ENCODE results near the gene MRTFA.

DNA sequence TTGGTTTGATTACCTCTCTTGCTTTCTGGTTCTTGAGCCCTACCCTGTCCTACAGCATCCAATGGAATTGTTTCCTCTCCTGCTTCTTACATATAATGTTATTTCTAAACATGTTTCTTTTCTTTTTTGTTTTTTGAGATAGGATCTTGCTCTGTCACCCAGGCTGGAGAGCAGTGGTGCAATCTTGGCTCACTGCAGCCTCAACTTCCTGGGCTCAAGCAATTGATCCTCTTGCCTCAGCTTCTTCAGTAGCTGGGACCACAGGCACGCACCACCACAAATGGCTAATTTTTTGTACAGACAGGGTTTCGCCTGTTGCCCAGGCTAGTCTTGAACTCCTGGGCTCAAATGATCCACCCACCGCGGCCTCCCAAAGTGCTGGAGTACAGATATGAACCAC is 160.2 kb downstream of the MRTFA start:
- no peak for TF ChIP-seq GATA3 (IDR thresholded peaks at IDR 0.05; ENCODE audit: low read depth, low read length)
- TF ChIP-seq GATA2 (IDR thresholded peaks at IDR 0.05; ENCODE audit: low read depth, low read length), result no peak
